Measurements from ENCODE around the gene CLDN25. TPM values are rescaled to one million over a fixed set of nuclear protein-coding genes. Genes with fewer than 3 reads are reported as not detected.

The CLDN25 gene
- total and polyA plus RNA-seq, 2 experiments from 2014 or later, result not detected

- H3K4me1 Mint-ChIP-seq, result no peaks in the 10 kb centered on the region; the same call in 2 of the 3 replicates
- 0 out of 2 replicates have a peak, but pooled peaks cover 3% of the 10 kb centered on the region for H3K36me3 ChIP-seq (ENCODE audit: insufficient read depth)
- DNase-seq (ENCODE audit: low spot score) (peak; percentile 72), ATAC-seq (peak; percentile 88)
- no peaks in the 10 kb centered on the region for H3F3A ChIP-seq (replicated peaks; ENCODE audit: low read depth)
- H4K20me1 ChIP-seq (replicated peaks; ENCODE audit: insufficient read depth), result no peaks in the 10 kb centered on the region; the same call in 1 of the 2 replicates
- H3K27ac Mint-ChIP-seq, result no peak overlapping the region
- no peaks in the 10 kb centered on the region for H3K27me3 Mint-ChIP-seq (ENCODE audit: insufficient read depth, low read depth, poor library complexity)
- H2AFZ ChIP-seq, result no peak overlapping the region
- H3K79me2 ChIP-seq (replicated peaks; ENCODE audit: insufficient read depth), result no peaks in the 10 kb centered on the region
- H3K4me1 ChIP-seq (ENCODE audit: insufficient read depth), result no peaks in the 10 kb centered on the region
- no peak overlapping the region for H3K4me2 ChIP-seq
- H3K27ac ChIP-seq (ENCODE audit: low read depth), result no peak overlapping the region
- H3K4me3 Mint-ChIP-seq, result no peak overlapping the region
- no peaks in the 10 kb centered on the region for H3K9me2 ChIP-seq (ENCODE audit: insufficient read depth)
- TF ChIP-seq ZNF114 (CRISPR knock-in tag; IDR thresholded peaks at IDR 0.05), result no peak
- TF ChIP-seq CTCF (conservative IDR thresholded peaks at IDR 0.05; ENCODE audit: low read depth in 2 of 2), result peak; percentile 68 to 88
- peaks cover 15% of the 10 kb centered on the region; the same call in 2 of the 3 replicates for H3K36me3 Mint-ChIP-seq (ENCODE audit: low read depth)
- H3K27me3 ChIP-seq (ENCODE audit: insufficient read depth), result no peaks in the 10 kb centered on the region
- H3K4me3 ChIP-seq, result no peak overlapping the region
- no peaks in the 10 kb centered on the region for H3K9me3 Mint-ChIP-seq
These were observed 48.5 kb upstream of the CLDN25 start for GRCh38 chr11:113730887-113731726.

- H3K36me3 Mint-ChIP-seq (ENCODE audit: low read depth), result peaks cover 25% of the 10 kb centered on the region; the same call in 2 of the 3 replicates
- H3K27ac Mint-ChIP-seq, result no peak overlapping the region
- H3K4me1 Mint-ChIP-seq, result no peaks in the 10 kb centered on the region
- TF ChIP-seq EZH2phosphoT487 (IDR thresholded peaks at IDR 0.05; ENCODE audit: unreplicated experiment) (no peak), CREB1 (CRISPR knock-in tag; IDR thresholded peaks at IDR 0.05; ENCODE audit: low read depth) (no peak), ZNF331 (CRISPR knock-in tag; IDR thresholded peaks at IDR 0.05; ENCODE audit: low read depth) (no peak), ZNF114 (CRISPR knock-in tag; IDR thresholded peaks at IDR 0.05) (no peak), STAT1 (IDR thresholded peaks at IDR 0.05; ENCODE audit: unreplicated experiment) (no peak), REST (IDR thresholded peaks at IDR 0.05; ENCODE audit: unreplicated experiment) (no peak), JUNB (IDR thresholded peaks at IDR 0.05; ENCODE audit: unreplicated experiment) (no peak), EZH2 (IDR thresholded peaks at IDR 0.05; ENCODE audit: low read depth, unreplicated experiment) (no peak), NANOG (IDR thresholded peaks at IDR 0.05; ENCODE audit: borderline replicate concordance) (no peak), POLR2AphosphoS5 (IDR thresholded peaks at IDR 0.05; ENCODE audit: low read depth) (no peak), CTCF (conservative IDR thresholded peaks at IDR 0.05; ENCODE audit: low read depth in 2 of 2) (no peak)
These were observed 47.5 kb upstream of the CLDN25 start for GRCh38 chr11:113732092-113732491.

More at GRCh38 chr11:113732092-113732491, 47.5 kb upstream of the CLDN25 start:
- no peak overlapping the region for H2AFZ ChIP-seq
- no peaks in the 10 kb centered on the region for H3K4me1 ChIP-seq (ENCODE audit: insufficient read depth)
- Mint-ChIP-seq H3K4me3 (no peak overlapping the region), H3K27me3 (ENCODE audit: insufficient read depth, low read depth, poor library complexity) (no peaks in the 10 kb centered on the region), H3K9me3 (no peaks in the 10 kb centered on the region)
- DNase-seq (ENCODE audit: low spot score) (no peak), ATAC-seq (no peak)
- H3K79me2 ChIP-seq (replicated peaks; ENCODE audit: insufficient read depth), result no peaks in the 10 kb centered on the region
- H4K20me1 ChIP-seq (replicated peaks; ENCODE audit: insufficient read depth), result no peaks in the 10 kb centered on the region; the same call in 1 of the 2 replicates
- H3K9me2 ChIP-seq (ENCODE audit: insufficient read depth), result no peaks in the 10 kb centered on the region
- H3F3A ChIP-seq (replicated peaks; ENCODE audit: low read depth), result no peaks in the 10 kb centered on the region
- H3K36me3 ChIP-seq (ENCODE audit: insufficient read depth), result 0 out of 2 replicates have a peak, but pooled peaks cover 3% of the 10 kb centered on the region
- no peak overlapping the region for H3K27ac ChIP-seq (ENCODE audit: low read depth)
- H3K4me3 ChIP-seq, result no peak overlapping the region
- H3K4me2 ChIP-seq, result no peak overlapping the region
- no peaks in the 10 kb centered on the region for H3K27me3 ChIP-seq (ENCODE audit: insufficient read depth)

Measured in GM23338 (cell line).